HEK293 (cell line): ENCODE data around the gene SLC38A5.

ENCODE experiments used
- CTCF ChIA-PET: fragments of 350-600 bp; formaldehyde crosslinking; extraction: SDS; loops from one replicate; lab custom pipeline; 2021; ENCODE audit warnings: antibody characterized with exemption; lab: Yijun Ruan, JAX
- POLR2A ChIA-PET: fragments of 300-600 bp; formaldehyde crosslinking; extraction: SDS; loops from one replicate; lab custom pipeline; 2020; ENCODE audit warnings: antibody characterized with exemption, inconsistent platforms; lab: Yijun Ruan, JAX
- H3K27ac ChIP-seq: fragments of 200-500 bp; sonication (Bioruptor generic); 2 replicates; pipeline ENCODE4 v1.5.1; 2014; ENCODE audit warnings: low read depth, low read length, control low read depth, inconsistent platforms; ENCODE audit errors: extremely low read depth
- H3K36me3 ChIP-seq, 2 experiments: fragments of 200-500 bp in 1 of 2; sonication (Bioruptor generic) in 1 of 2; 1 replicate in 1 of 2; 2 replicates in 1 of 2; pipeline ENCODE4 v1.5.1; 2014 to 2017; ENCODE audit warnings: inconsistent platforms in 2 of 2, low read length in 2 of 2; ENCODE audit not compliant: control insufficient read depth in 2 of 2, insufficient read depth in 1 of 2
- H3K4me1 ChIP-seq: fragments of 200-500 bp; sonication (Bioruptor generic); 2 replicates; pipeline ENCODE4 v1.5.1; 2014; ENCODE audit warnings: mild to moderate bottlenecking, low read length, inconsistent platforms; ENCODE audit not compliant: control insufficient read depth, insufficient read depth
- H3K4me3 ChIP-seq: 2 replicates; pipeline ENCODE4 v1.5.1; 2011; ENCODE audit warnings: low read depth, mild to moderate bottlenecking, control low read depth, low read length, moderate library complexity
- H3K9me3 ChIP-seq: fragments of 200-500 bp; sonication (Bioruptor generic); 2 replicates; pipeline ENCODE4 v1.5.1; 2014; ENCODE audit warnings: low read depth, low read length, inconsistent platforms; ENCODE audit not compliant: control insufficient read depth, insufficient read depth
- AEBP2 ChIP-seq: fragments of 450-650 bp; formaldehyde crosslinking; IDR thresholded peaks from 2 replicates; pipeline ENCODE4 v1.5.1; 2016; ENCODE audit warnings: missing biosample characterization, missing genetic modification characterization, borderline replicate concordance
- FEZF1 ChIP-seq: fragments of 450-650 bp; formaldehyde crosslinking; IDR thresholded peaks from 2 replicates; pipeline ENCODE4 v1.5.1; 2016; ENCODE audit warnings: missing biosample characterization, missing genetic modification characterization
- PRDM6 ChIP-seq: fragments of 450-650 bp; formaldehyde crosslinking; IDR thresholded peaks from 2 replicates; pipeline ENCODE4 v1.5.1; 2017; ENCODE audit warnings: missing biosample characterization, missing genetic modification characterization
- ZBTB1 ChIP-seq: fragments of 450-650 bp; formaldehyde crosslinking; IDR thresholded peaks from 2 replicates; pipeline ENCODE4 v1.5.1; 2016; ENCODE audit warnings: missing biosample characterization, missing genetic modification characterization
- ZNF146 ChIP-seq: fragments of 450-650 bp; formaldehyde crosslinking; IDR thresholded peaks from 2 replicates; pipeline ENCODE4 v1.5.1; 2016; ENCODE audit warnings: missing biosample characterization, missing genetic modification characterization
- ZNF155 ChIP-seq: fragments of 450-650 bp; formaldehyde crosslinking; IDR thresholded peaks from 2 replicates; pipeline ENCODE4 v1.5.1; 2016; ENCODE audit warnings: missing biosample characterization, missing genetic modification characterization
- ZNF274 ChIP-seq, 2 experiments: fragments of 200-500 bp in 1 of 2; fragments of 450-650 bp in 1 of 2; sonication (Bioruptor generic) in 1 of 2; formaldehyde crosslinking in 1 of 2; IDR thresholded peaks; 2 replicates each; pipeline versions ENCODE4 v1.5.1 to v1.6.1; 2014 to 2016; ENCODE audit warnings: borderline replicate concordance in 1 of 2, inconsistent platforms in 1 of 2, low read length in 1 of 2, missing biosample characterization in 1 of 2, missing genetic modification characterization in 1 of 2
- ZNF341 ChIP-seq: fragments of 450-650 bp; formaldehyde crosslinking; IDR thresholded peaks from 2 replicates; pipeline ENCODE4; 2016; ENCODE audit warnings: low read depth, missing biosample characterization, missing genetic modification characterization
- ZNF394 ChIP-seq: fragments of 450-650 bp; formaldehyde crosslinking; IDR thresholded peaks from 2 replicates; pipeline ENCODE4 v1.5.1; 2016; ENCODE audit warnings: missing biosample characterization, missing genetic modification characterization, mild to moderate bottlenecking, moderate library complexity, borderline replicate concordance
- ZNF398 ChIP-seq: fragments of 450-650 bp; formaldehyde crosslinking; IDR thresholded peaks from 2 replicates; pipeline ENCODE4 v1.5.1; 2017; ENCODE audit warnings: missing biosample characterization, missing genetic modification characterization
- ZNF529 ChIP-seq: fragments of 450-650 bp; formaldehyde crosslinking; IDR thresholded peaks from 2 replicates; pipeline ENCODE4 v1.5.1; 2017; ENCODE audit warnings: missing genetic modification characterization, missing biosample characterization; ENCODE audit not compliant: insufficient replicate concordance
- ZNF549 ChIP-seq: fragments of 450-650 bp; IDR thresholded peaks from 2 replicates; pipeline ENCODE4 v1.5.1; 2018; ENCODE audit warnings: missing biosample characterization, missing genetic modification characterization, mild to moderate bottlenecking, inconsistent platforms, moderate library complexity
- ZNF692 ChIP-seq: fragments of 450-650 bp; formaldehyde crosslinking; IDR thresholded peaks from 2 replicates; pipeline ENCODE4 v1.5.1; 2016; ENCODE audit warnings: missing biosample characterization, missing genetic modification characterization
- ZNF701 ChIP-seq: fragments of 450-650 bp; formaldehyde crosslinking; IDR thresholded peaks from 2 replicates; pipeline ENCODE4 v1.5.1; 2016; ENCODE audit warnings: missing biosample characterization, missing genetic modification characterization
- ZXDB ChIP-seq: fragments of 450-650 bp; formaldehyde crosslinking; IDR thresholded peaks from 2 replicates; pipeline ENCODE4 v1.5.1; 2016; ENCODE audit warnings: missing biosample characterization, missing genetic modification characterization

SLC38A5 gene

GRCh38 chrX:48467281-48467761 lies 2.7 kb downstream of the SLC38A5 start:
- no peaks in the 10 kb centered on the region for H3K9me3 ChIP-seq
- POLR2A ChIA-PET: no interaction called here
- no peak overlapping the region for H3K27ac ChIP-seq
- H3K36me3 ChIP-seq: no peaks in the 10 kb centered on the region
- H3K4me3 ChIP-seq: no peak overlapping the region
- CTCF ChIA-PET: interaction anchor here (1.2 kb wide), 1 partner anchor 27 kb away, joined by 3 read pairs; no protein-coding TSS in a partner anchor
- H3K4me1 ChIP-seq: no peaks in the 10 kb centered on the region
- TF ChIP-seq ZNF398 (tag by site-specific recombination) (peak; percentile 46), ZNF529 (no peak), ZNF155 (no peak), ZNF341 (peak; percentile 73), ZXDB (tag by site-specific recombination) (no peak), ZNF146 (tag by site-specific recombination) (no peak), ZNF701 (tag by site-specific recombination) (no peak), ZNF394 (peak; percentile 67; the same call in 1 of the 2 replicates)

GRCh38 chrX:48466696-48467095 lies 3.4 kb downstream of the SLC38A5 start:
- CTCF ChIA-PET: no interaction called here

GRCh38 chrX:48465336-48465933 lies 4.6 kb downstream of the SLC38A5 start:
- POLR2A ChIA-PET: no interaction called here
- H3K36me3 ChIP-seq: no peaks in the 10 kb centered on the region
- H3K9me3 ChIP-seq: no peaks in the 10 kb centered on the region
- H3K4me1 ChIP-seq: no peaks in the 10 kb centered on the region
- no peak overlapping the region for H3K27ac ChIP-seq
- CTCF ChIA-PET: no interaction called here
- H3K4me3 ChIP-seq: no peak overlapping the region
- TF ChIP-seq AEBP2 (no peak), ZNF692 (tag by site-specific recombination) (no peak), ZBTB1 (tag by site-specific recombination) (no peak), ZNF549 (tag by site-specific recombination) (no peak)
- TF ChIP-seq, all 188 proteins: peak for 0

More at GRCh38 chrX:48466696-48467095, 3.4 kb downstream of the SLC38A5 start:
- POLR2A ChIA-PET: no interaction called here
- H3K9me3 ChIP-seq: no peaks in the 10 kb centered on the region
- no peak overlapping the region for H3K4me3 ChIP-seq
- TF ChIP-seq PRDM6 (tag by site-specific recombination) (no peak), ZNF274 (IDR thresholded peaks at IDR 0.05; ENCODE audit: low read length) (no peak), ZNF274 (tag by site-specific recombination; IDR thresholded peaks at IDR 0.05; ENCODE audit: borderline replicate concordance) (no peak), FEZF1 (no peak)
- H3K36me3 ChIP-seq: no peaks in the 10 kb centered on the region
- H3K27ac ChIP-seq: no peak overlapping the region
- no peaks in the 10 kb centered on the region for H3K4me1 ChIP-seq
